ENCODE measurements around the gene MRFAP1L1.
"Not testable (repeated sequence)": the region's sequence is repeated elsewhere in the genome, so short reads cannot be mapped to it uniquely, and the experiment has no call there.

The MRFAP1L1 gene

GRCh38 chr4:6692379-6692778 is 17.3 kb downstream of the MRFAP1L1 start:
- no peak for DNase-seq

- no peak for DNase-seq
Measured at GRCh38 chr4:6689506-6689960, 20.1 kb downstream of the MRFAP1L1 start.

- DNase-seq: no peak
Measured at GRCh38 chr4:6688879-6689505, 20.7 kb downstream of the MRFAP1L1 start.

- DNase-seq: no peak
Measured at GRCh38 chr4:6687947-6688878, 21.5 kb downstream of the MRFAP1L1 start.

- no peak for DNase-seq
Measured at GRCh38 chr4:6686104-6686787, 23.4 kb downstream of the MRFAP1L1 start.

GRCh38 chr4:6684656-6685055 is 25.0 kb downstream of the MRFAP1L1 start:
- no peak for DNase-seq

GRCh38 chr4:6682862-6683590 is 26.6 kb downstream of the MRFAP1L1 start:
- no peak for DNase-seq

- no peak for DNase-seq
Measured at GRCh38 chr4:6681191-6681590, 28.5 kb downstream of the MRFAP1L1 start.

- no peak for DNase-seq
Measured at GRCh38 chr4:6680372-6681034, 29.2 kb downstream of the MRFAP1L1 start.

GRCh38 chr4:6676722-6677558 is 32.7 kb downstream of the MRFAP1L1 start:
- no peak for DNase-seq

- peak; percentile 80 for DNase-seq
Measured at GRCh38 chr4:6674500-6675149, 35.0 kb downstream of the MRFAP1L1 start.

GRCh38 chr4:6673660-6674499 is 35.8 kb downstream of the MRFAP1L1 start:
- DNase-seq: peak; percentile 91

GRCh38 chr4:6673191-6673659 is 36.4 kb downstream of the MRFAP1L1 start:
- DNase-seq: peak; percentile 35

GRCh38 chr4:6672541-6673190 is 37.0 kb downstream of the MRFAP1L1 start:
- not testable (repeated sequence) for DNase-seq

- no peak for DNase-seq
Measured at GRCh38 chr4:6672131-6672530, 37.5 kb downstream of the MRFAP1L1 start.

GRCh38 chr4:6671648-6672047 is 38.0 kb downstream of the MRFAP1L1 start:
- DNase-seq: no peak

- DNase-seq: no peak
Measured at GRCh38 chr4:6668391-6668790, 41.3 kb downstream of the MRFAP1L1 start.

GRCh38 chr4:6665320-6665654 is 44.4 kb downstream of the MRFAP1L1 start:
- no peak for DNase-seq
